GM19463 (cell line): ENCODE data around the gene C2orf81.
"Not testable (repeated sequence)": the region's sequence is repeated elsewhere in the genome, so short reads cannot be mapped to it uniquely, and the experiment has no call there.

Source experiments
- ATAC-seq: cut with Tn5 transposase; IDR thresholded peaks from one replicate; pipeline ENCODE4 v1.9.1; 2021; ENCODE audit warnings: mild to moderate bottlenecking, moderate library complexity; ENCODE audit not compliant: unreplicated experiment

C2orf81 gene

DNA sequence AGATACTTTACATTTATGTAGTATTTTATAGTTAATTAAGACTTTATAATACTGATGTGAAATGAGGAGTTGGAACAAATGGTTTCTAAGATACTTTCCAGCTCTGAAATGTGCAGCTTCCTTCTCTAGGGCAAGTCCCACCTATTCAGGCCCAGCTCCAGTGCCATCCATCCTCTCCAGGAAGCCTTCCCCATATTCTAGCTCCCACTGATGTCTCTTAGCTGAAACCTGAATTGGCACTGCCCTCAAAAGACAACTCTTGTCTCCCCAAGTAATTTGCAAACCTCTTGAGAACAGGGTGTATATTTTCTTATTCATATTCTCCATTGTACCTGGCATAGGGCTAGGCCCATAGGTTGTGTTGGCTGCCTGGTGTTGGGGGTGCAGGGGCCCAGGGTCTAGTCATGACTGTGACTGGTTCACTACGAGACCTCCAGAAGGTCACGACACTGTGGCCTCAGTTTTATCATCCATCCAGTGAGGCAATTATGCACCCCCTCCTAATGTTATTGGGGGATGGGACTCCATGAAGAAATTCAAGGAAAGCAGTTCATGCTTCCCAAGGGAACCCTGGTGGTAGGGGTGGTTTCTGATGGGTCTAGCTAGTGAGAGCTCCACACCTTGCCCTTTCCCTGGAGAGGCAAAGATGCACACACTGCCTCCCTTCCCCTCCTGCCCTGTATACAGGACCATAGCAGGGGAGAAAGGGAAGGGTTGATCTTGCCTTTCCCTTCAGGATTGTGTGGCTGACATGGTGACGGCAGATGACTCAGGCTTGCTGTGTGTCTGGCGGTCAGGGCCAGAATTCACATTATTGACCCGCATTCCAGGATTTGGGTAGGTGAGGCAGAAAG, 2.9 kb upstream of the C2orf81 start:
- no peak for ATAC-seq

- no peak for ATAC-seq
Observed at GRCh38 chr2:74423231-74424095, 2.0 kb upstream of the C2orf81 start.

DNA sequence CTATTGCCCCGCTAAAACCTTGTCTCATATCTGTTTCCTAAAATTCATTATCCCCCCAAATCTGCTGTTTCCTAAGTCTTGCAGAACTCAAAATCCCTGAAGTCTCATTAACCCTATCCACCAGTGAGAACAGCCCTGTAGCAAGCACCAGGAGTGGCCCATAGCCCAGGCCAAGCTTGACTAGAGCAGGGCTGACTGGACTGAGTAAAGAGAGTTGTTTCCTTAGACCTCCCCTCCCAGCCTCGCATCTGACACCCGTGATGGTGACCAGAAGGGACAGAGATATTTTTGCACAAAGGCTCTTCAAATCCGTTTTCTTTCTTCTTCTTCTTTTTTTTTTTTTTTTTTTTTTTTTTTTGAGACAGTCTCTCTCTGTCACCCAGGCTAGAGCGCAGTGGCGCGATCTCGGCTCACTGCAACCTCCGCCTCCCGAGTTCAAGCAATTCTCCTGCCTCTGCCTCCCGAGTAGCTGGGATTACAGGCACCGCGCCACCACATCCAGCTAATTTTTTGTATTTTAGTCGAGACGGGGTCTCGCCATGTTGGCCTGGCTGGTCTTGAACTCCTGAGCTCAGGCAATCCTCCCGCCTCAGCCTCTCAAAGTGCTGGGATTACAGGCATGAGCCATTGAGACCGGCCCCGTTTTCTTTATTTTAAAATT, 846 bp downstream of the C2orf81 start:
- not testable (repeated sequence) for ATAC-seq

- no peak for ATAC-seq
Observed at GRCh38 chr2:74420006-74420405, 1.4 kb downstream of the C2orf81 start.

- ATAC-seq = no peak
Observed at GRCh38 chr2:74419345-74419744, 2.1 kb downstream of the C2orf81 start.

DNA sequence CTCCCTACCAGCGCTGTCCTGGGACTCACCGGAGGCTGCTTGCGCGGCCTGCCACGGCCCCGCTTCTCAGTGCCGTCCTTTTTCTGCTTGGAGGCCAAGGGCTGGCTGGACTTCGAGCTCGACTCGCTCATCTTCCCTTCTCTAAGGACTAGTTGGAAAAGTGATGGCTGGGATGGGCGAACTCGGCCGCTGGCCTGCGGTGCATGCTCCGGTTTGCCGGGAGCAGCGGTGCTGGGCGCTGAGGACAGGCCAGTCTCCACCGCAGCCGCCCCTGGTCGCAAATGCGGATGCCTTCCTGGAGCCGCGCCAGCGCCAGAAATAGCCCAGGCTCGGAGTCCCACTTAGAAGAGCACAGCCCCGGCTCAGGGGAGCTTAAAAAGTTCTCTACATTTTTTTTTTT, 3.1 kb downstream of the C2orf81 start:
- no peak for ATAC-seq

GRCh38 chr2:74417763-74418162, 3.7 kb downstream of the C2orf81 start:
- ATAC-seq = no peak

GRCh38 chr2:74417197-74417596, 4.2 kb downstream of the C2orf81 start:
- no peak for ATAC-seq

GRCh38 chr2:74416778-74417177, 4.6 kb downstream of the C2orf81 start:
- no peak for ATAC-seq

GRCh38 chr2:74415762-74416395, 5.5 kb downstream of the C2orf81 start:
- ATAC-seq = no peak

GRCh38 chr2:74414881-74415761, 6.3 kb downstream of the C2orf81 start:
- no peak for ATAC-seq

DNA sequence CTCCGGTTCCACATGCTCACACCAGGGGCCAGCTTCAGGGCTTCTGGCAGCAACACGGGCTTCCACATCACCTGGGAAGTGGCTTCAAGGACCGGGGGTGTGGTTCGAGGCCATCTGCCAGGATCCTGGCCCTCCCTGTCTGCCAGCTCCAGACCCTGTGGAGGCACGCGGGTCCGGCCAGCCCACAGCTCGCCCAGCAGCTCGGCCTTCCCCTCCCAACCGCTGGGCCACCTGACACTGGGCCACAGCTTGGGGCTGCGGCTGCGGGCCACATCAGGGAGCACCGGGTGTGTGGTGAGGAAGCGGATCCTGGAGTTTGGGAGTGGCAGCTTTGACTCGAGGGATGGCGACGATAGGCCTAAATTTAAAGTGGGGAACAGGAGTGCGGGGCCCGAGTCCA, 7.0 kb downstream of the C2orf81 start:
- no peak for ATAC-seq

- ATAC-seq = no peak
Observed at GRCh38 chr2:74413001-74413698, 8.3 kb downstream of the C2orf81 start.

DNA sequence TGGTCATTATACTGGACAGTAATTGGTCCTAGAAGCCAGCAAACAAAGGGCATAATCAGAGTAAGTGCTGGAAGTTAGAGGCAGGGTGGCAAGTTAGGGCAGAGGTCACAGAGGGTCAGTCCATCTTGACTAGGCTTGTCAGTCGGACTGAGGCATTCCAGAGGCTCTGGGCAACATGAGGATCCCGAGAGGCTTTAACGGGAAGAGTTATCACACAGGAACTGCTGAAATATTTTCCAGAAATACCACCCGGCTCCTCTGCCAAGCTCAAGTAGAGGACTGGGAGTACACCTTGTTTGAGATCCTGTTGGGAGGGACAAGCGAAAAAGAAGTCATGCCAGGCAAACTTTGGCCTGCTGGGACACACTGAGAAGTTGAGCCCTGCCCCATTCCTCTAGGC, 13.7 kb downstream of the C2orf81 start:
- no peak for ATAC-seq

DNA sequence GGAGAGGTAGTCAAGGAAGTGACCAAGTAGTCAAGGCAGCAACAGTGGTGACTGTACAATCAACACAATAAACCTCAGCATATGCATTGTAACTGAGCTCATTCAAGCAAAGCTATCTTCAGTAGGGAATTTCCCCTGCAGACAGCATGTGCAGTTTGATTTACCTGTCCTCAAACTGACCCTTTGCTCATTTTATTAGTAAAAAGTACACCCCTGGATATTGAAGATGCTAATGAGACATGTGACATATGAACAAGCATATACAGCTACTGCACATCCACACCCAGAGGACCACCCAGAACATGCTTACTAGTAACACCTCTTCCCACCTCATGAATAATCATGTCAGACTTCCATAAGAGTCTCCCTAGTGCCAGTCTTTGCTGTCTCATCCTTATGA, 15.4 kb downstream of the C2orf81 start:
- ATAC-seq = no peak

GRCh38 chr2:74401891-74402290, 19.5 kb downstream of the C2orf81 start:
- no peak for ATAC-seq

DNA sequence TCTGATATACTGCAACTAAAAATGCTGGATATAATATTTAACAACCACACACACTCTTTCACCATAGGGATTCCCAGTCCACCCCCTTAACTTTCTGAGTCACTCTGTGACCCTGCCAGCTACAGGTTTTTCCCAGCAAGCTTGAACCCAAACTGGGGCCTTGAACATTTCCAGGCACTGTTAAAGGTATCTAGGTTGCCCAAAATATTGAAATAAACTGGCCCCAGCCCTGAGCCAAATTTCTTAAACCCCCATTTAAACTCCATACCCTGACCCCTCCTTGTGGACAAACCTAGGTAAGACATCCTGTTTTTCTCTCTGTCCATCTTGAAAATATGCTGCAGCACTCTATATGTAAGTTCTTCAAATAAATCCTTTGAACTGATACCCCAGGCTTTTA, 21.6 kb downstream of the C2orf81 start:
- no peak for ATAC-seq

DNA sequence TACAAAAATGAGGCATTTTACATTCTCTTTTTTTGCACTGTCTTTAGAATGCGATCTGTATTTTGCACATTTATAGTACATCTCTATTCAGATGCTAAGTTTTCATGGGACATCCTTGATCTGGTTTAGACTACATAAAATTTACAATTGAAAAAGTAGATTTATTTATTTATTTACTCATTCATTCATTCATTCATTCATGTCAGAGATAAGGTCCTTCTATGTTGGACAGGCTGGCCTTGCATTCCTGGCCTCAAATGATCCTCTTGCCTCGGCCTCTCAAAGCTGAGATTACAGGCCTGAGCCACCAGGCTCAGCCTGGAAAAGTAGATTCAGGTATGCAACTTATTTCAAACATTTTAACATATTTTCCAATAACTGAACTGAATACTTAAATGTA, 25.3 kb downstream of the C2orf81 start:
- ATAC-seq = no peak

DNA sequence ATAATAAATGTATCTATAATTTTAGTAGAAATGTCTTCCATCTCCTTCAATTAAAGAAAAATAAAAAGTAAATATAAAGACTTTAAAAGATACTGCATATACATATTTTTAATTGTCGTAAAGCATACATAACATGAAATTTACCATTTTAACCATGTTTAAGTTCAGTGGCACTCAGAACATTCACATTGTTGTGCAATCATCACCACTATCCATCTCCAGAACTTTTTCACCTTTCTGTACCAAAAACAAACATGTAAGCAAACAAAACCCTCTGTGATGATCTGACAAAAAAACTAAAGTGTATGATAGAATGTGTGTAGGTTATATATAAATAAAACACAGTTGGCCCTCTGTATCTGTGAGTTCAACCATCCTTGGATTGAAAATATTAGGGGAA, 27.9 kb downstream of the C2orf81 start:
- ATAC-seq = no peak

GRCh38 chr2:74392449-74392743, 29.0 kb downstream of the C2orf81 start:
- no peak for ATAC-seq
